C4-2B (cell line): ENCODE results near the gene SHROOM3.

Experiments used
- ZFX ChIP-seq: fragments of 450-650 bp; IDR thresholded peaks from 2 replicates; pipeline ENCODE4 v1.6.1; 2017
- TF ChIP-seq, protein P1 (sequence below): fragments of 450-650 bp; conservative IDR thresholded peaks from 2 replicates; pipeline ENCODE4 v1.5.1; 2017; ENCODE audit warnings: mild to moderate bottlenecking

DNA sequence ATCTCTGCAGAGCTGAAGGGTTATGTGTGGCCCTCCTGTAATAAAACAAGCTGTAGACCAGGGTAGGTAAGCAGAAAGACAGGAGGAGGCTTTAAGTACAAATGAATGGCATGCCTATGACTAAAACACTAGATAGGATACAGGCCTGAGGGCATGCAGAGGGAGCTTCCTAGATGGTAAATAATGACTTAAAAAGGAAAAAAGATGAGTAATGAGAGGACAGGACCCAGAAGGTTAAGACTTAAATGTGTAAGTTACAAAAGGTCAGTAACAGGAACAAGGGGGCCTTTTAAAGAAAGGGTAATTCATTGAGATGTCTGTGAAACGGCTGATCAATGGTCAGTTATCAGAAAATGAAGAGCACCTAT, 268.1 kb downstream of the SHROOM3 start:
- TF ChIP-seq, protein P1, sequence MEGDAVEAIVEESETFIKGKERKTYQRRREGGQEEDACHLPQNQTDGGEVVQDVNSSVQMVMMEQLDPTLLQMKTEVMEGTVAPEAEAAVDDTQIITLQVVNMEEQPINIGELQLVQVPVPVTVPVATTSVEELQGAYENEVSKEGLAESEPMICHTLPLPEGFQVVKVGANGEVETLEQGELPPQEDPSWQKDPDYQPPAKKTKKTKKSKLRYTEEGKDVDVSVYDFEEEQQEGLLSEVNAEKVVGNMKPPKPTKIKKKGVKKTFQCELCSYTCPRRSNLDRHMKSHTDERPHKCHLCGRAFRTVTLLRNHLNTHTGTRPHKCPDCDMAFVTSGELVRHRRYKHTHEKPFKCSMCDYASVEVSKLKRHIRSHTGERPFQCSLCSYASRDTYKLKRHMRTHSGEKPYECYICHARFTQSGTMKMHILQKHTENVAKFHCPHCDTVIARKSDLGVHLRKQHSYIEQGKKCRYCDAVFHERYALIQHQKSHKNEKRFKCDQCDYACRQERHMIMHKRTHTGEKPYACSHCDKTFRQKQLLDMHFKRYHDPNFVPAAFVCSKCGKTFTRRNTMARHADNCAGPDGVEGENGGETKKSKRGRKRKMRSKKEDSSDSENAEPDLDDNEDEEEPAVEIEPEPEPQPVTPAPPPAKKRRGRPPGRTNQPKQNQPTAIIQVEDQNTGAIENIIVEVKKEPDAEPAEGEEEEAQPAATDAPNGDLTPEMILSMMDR, result no peak
- TF ChIP-seq ZFX, result no peak
